GM23338 (cell line): ENCODE results near the gene ARMC9.

ENCODE experiments used
- CREB1 ChIP-seq: fragments of 250-450 bp; sonication (Bioruptor Pico); IDR thresholded peaks from 2 replicates; pipeline ENCODE4 v1.5.0; 2020; ENCODE audit warnings: low read depth, mild to moderate bottlenecking, moderate library complexity
- CTCF ChIP-seq, 2 experiments: fragments of 200-600 bp in 1 of 2; sonication (generic) in 1 of 2; conservative IDR thresholded peaks; 2 replicates each; pipeline versions ENCODE4 v1.5.1 to v1.6.1; 2016 to 2017; ENCODE audit warnings: antibody characterized with exemption in 2 of 2, low read depth in 2 of 2, mild to moderate bottlenecking in 2 of 2, moderate library complexity in 1 of 2

DNA sequence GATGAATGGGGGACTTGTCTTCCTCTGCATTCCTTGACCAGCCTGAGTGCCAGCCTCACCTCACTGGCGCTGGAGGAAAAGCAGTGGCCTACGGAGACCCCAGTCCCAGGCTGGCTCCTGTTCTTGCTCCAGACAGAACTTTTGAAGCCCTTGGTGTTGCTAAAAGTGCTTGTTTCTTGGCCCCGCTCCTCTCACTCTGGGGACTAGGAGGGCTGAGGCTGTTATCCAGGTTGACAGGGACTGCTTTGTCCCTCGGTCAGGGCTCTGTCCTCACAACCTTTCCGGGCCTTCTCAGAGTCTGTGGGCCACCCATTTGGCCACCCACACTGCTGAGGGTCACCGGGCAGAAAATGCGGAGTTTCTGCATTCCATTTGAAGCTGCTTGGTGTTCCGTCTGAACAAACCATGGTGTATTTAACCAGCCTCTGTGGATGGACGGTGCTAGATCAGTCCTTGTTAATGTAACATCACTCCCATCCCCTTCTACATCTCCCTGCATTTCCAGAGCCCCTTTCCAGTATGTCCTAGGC is 222.7 kb downstream of the ARMC9 start:
- TF ChIP-seq CTCF (conservative IDR thresholded peaks at IDR 0.05; ENCODE audit: low read depth in 2 of 2) (no peak), CREB1 (CRISPR knock-in tag) (no peak)
